ENCODE measurements around the gene CBX8.

DNA sequence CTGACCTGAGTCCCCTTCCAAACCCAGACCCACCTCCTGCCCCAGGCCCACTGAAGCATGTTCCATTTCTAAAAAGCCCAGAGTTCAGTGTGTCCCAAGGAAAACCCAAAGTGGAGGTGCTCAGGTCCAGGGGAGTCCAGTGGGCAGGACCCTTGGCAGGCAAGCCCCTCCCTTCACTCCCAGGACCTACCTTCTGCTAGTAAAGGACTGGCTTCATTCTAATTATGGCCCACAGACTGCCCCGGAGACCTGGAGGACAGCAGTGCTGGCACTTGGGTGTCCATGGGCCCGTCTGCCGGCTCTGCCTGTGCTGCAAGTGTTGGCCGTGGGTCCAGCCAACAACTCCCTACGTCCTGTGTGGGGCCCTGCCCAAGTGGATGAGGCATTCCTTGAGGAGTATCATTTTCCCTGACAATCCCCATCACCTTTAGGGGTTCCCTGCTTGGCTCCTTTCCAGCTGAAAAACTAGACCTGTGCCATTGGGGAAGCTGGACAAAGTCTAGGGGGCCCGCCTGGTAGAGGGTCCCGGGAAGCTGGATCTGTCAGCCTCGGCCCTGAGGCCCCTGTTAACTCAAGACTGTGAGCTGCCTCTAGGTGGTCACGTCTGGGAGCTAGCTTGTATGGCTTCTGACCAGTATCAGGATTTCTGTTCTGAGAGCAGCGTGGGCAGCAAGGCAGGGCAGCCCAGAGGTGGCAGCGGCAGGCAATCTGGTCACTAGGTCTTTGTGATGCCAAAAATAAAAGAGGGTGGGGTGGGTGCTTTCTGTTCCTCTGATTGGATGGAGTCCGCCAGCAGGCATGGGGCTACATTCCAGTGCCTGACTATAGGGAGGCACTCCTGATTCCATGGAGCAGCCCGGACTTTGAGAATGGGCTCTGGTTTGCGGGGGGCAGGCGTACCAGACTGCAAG, 10.7 kb downstream of the CBX8 start:
- TF ChIP-seq, protein P1, sequence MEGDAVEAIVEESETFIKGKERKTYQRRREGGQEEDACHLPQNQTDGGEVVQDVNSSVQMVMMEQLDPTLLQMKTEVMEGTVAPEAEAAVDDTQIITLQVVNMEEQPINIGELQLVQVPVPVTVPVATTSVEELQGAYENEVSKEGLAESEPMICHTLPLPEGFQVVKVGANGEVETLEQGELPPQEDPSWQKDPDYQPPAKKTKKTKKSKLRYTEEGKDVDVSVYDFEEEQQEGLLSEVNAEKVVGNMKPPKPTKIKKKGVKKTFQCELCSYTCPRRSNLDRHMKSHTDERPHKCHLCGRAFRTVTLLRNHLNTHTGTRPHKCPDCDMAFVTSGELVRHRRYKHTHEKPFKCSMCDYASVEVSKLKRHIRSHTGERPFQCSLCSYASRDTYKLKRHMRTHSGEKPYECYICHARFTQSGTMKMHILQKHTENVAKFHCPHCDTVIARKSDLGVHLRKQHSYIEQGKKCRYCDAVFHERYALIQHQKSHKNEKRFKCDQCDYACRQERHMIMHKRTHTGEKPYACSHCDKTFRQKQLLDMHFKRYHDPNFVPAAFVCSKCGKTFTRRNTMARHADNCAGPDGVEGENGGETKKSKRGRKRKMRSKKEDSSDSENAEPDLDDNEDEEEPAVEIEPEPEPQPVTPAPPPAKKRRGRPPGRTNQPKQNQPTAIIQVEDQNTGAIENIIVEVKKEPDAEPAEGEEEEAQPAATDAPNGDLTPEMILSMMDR (IDR thresholded peaks at IDR 0.05): no peak
- TF ChIP-seq POLR2A (IDR thresholded peaks at IDR 0.05) (no peak), EP300 (IDR thresholded peaks at IDR 0.05) (no peak)
